Measurements from ENCODE around the gene PARD3. TPM values are rescaled to one million over a fixed set of nuclear protein-coding genes. Genes with fewer than 3 reads are reported as not detected.

PARD3 gene
- total RNA-seq, 3 donors from 2014 or later (not counting 1 experiment from before 2014, with no cell fraction given), result 0.14 to 0.49 (median 0.38) TPM

GRCh38 chr10:34547291-34547690 lies 267.8 kb downstream of the PARD3 start:
- no peaks in the 10 kb centered on the region for H3K27me3 ChIP-seq (ENCODE audit: control insufficient read depth, insufficient read depth, low read length)
- H3K4me3 ChIP-seq (ENCODE audit: low read length), result no peak overlapping the region
- Mint-ChIP-seq H3K27me3 (ENCODE audit: low read depth in 2 of 2) (peaks cover 3 to 14% of the 10 kb centered on the region in 2 donors), H3K4me1 (no peaks in the 10 kb centered on the region), H3K9me3 (no peaks in the 10 kb centered on the region), H3K4me3 (no peak overlapping the region), H3K36me3 (no peaks in the 10 kb centered on the region), H3K27ac (no peak overlapping the region)
- H3K4me1 ChIP-seq (ENCODE audit: control insufficient read depth, insufficient read depth, low read length), result no peaks in the 10 kb centered on the region
- no peak overlapping the region for H3K27ac ChIP-seq (ENCODE audit: low read length)
- ATAC-seq, result no peak
- no peaks in the 10 kb centered on the region for H3K36me3 ChIP-seq (ENCODE audit: control insufficient read depth, insufficient read depth, low read length)
- no peak for DNase-seq
- WGBS (ENCODE audit: insufficient coverage), result 100% methylated on average over 2 of the region's 5 CpGs
- H3K9me3 ChIP-seq (ENCODE audit: control insufficient read depth, insufficient read depth, low read length), result no peaks in the 10 kb centered on the region
- intact Hi-C loops (cut with micrococcal nuclease), result no loop called here
- no peak for TF ChIP-seq CTCF (IDR thresholded peaks at IDR 0.05)

- ATAC-seq, result no peak
- TF ChIP-seq CTCF (IDR thresholded peaks at IDR 0.05), result no peak
- Histone ChIP-seq H3K4me1 (ENCODE audit: control insufficient read depth, insufficient read depth, low read length) (no peaks in the 10 kb centered on the region), H3K4me3 (ENCODE audit: low read length) (no peak overlapping the region), H3K9me3 (ENCODE audit: control insufficient read depth, insufficient read depth, low read length) (no peaks in the 10 kb centered on the region), H3K27me3 (ENCODE audit: control insufficient read depth, insufficient read depth, low read length) (no peaks in the 10 kb centered on the region), H3K36me3 (ENCODE audit: control insufficient read depth, insufficient read depth, low read length) (no peaks in the 10 kb centered on the region), H3K27ac (ENCODE audit: low read length) (no peak overlapping the region)
- Mint-ChIP-seq H3K9me3 (no peaks in the 10 kb centered on the region), H3K27ac (no peak overlapping the region), H3K36me3 (no peaks in the 10 kb centered on the region), H3K4me3 (no peak overlapping the region), H3K27me3 (ENCODE audit: low read depth in 2 of 2) (peaks cover 3 to 14% of the 10 kb centered on the region in 2 donors), H3K4me1 (no peaks in the 10 kb centered on the region)
- DNase-seq, result no peak
- intact Hi-C loops (cut with micrococcal nuclease), result no loop called here
These were observed 270.7 kb downstream of the PARD3 start for GRCh38 chr10:34544400-34544799.

- Mint-ChIP-seq H3K4me3 (no peak overlapping the region), H3K36me3 (no peaks in the 10 kb centered on the region), H3K27me3 (ENCODE audit: low read depth in 2 of 2) (peaks cover 3 to 12% of the 10 kb centered on the region in 2 donors), H3K9me3 (no peaks in the 10 kb centered on the region), H3K27ac (no peak overlapping the region), H3K4me1 (no peaks in the 10 kb centered on the region)
- no peak for ATAC-seq
- Histone ChIP-seq H3K4me3 (ENCODE audit: low read length) (no peak overlapping the region), H3K36me3 (ENCODE audit: control insufficient read depth, insufficient read depth, low read length) (no peaks in the 10 kb centered on the region), H3K27me3 (ENCODE audit: control insufficient read depth, insufficient read depth, low read length) (no peaks in the 10 kb centered on the region), H3K27ac (ENCODE audit: low read length) (no peak overlapping the region), H3K9me3 (ENCODE audit: control insufficient read depth, insufficient read depth, low read length) (no peaks in the 10 kb centered on the region), H3K4me1 (ENCODE audit: control insufficient read depth, insufficient read depth, low read length) (no peaks in the 10 kb centered on the region)
- no peak for DNase-seq
- 86% methylated on average over 2 of the region's 2 CpGs for WGBS (ENCODE audit: insufficient coverage)
- no peak for TF ChIP-seq CTCF (IDR thresholded peaks at IDR 0.05)
- intact Hi-C loops (cut with micrococcal nuclease), result no loop called here
These were observed 271.4 kb downstream of the PARD3 start for GRCh38 chr10:34543716-34544115.

GRCh38 chr10:34540492-34540891 lies 274.6 kb downstream of the PARD3 start:
- 87% methylated on average over 7 of the region's 7 CpGs for whole genome bisulfite sequencing (ENCODE audit: insufficient coverage)
- H3K4me1 ChIP-seq (ENCODE audit: control insufficient read depth, insufficient read depth, low read length), result no peaks in the 10 kb centered on the region
- Mint-ChIP-seq H3K27ac (no peak overlapping the region), H3K36me3 (no peaks in the 10 kb centered on the region), H3K9me3 (no peaks in the 10 kb centered on the region), H3K27me3 (ENCODE audit: low read depth in 2 of 2) (peaks cover 0 to 3% of the 10 kb centered on the region in 2 donors), H3K4me1 (peaks cover 0 to 9% of the 10 kb centered on the region in 2 donors), H3K4me3 (no peak overlapping the region)
- H3K9me3 ChIP-seq (ENCODE audit: control insufficient read depth, insufficient read depth, low read length), result no peaks in the 10 kb centered on the region
- no peak overlapping the region for H3K27ac ChIP-seq (ENCODE audit: low read length)
- intact Hi-C loops (cut with micrococcal nuclease), result no loop called here
- no peaks in the 10 kb centered on the region for H3K27me3 ChIP-seq (ENCODE audit: control insufficient read depth, insufficient read depth, low read length)
- ATAC-seq (no peak), DNase-seq (no peak)
- TF ChIP-seq CTCF (IDR thresholded peaks at IDR 0.05), result no peak
- no peak overlapping the region for H3K4me3 ChIP-seq (ENCODE audit: low read length)
- H3K36me3 ChIP-seq (ENCODE audit: control insufficient read depth, insufficient read depth, low read length), result no peaks in the 10 kb centered on the region
